ENCODE data around the gene PRSS50.

DNA sequence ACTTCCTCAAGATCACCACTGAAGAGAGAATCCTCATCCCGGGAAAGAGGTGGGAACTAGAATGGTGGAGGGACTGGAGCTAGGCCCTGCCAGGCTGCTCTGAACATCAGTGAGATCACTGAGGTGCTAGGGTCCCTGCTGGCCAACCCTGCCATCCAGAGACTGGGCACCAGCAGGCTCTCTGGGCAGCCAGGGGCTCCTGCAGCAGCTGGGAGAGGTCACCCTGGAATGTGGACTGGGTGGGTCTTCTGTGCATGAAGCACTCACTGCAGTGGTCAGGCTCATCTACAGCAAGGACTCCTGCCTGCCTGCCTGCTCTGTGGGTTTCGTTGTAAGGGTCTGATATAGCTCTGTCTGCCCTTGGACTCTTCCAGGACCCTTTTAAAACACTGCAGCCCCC, 49.1 kb downstream of the PRSS50 start:
- TF ChIP-seq CTCF (IDR thresholded peaks at IDR 0.05) = no peak
- TF ChIP-seq POLR2A (IDR thresholded peaks at IDR 0.05) = no peak
- TF ChIP-seq POLR2AphosphoS5 (IDR thresholded peaks at IDR 0.05) = no peak

Measured in prostate gland (tissue), 2 donors.